Measurements from ENCODE around the gene ZCCHC2. TPM values are rescaled to one million over a fixed set of nuclear protein-coding genes. Genes with fewer than 3 reads are reported as not detected.

The ZCCHC2 gene
- total RNA-seq, 1 donor from 2014 or later: 7.3 TPM

GRCh38 chr18:62512532-62512931, 10.3 kb upstream of the ZCCHC2 start:
- no peak for ATAC-seq

GRCh38 chr18:62512996-62513395, 9.8 kb upstream of the ZCCHC2 start:
- ATAC-seq: peak; percentile 70

- ATAC-seq: no peak
Measured at GRCh38 chr18:62514570-62514969, 8.3 kb upstream of the ZCCHC2 start.

GRCh38 chr18:62516242-62516641, 6.6 kb upstream of the ZCCHC2 start:
- ATAC-seq: peak; percentile 35

- ATAC-seq: no peak
Measured at GRCh38 chr18:62518460-62519375, 4.1 kb upstream of the ZCCHC2 start.

- ATAC-seq: no peak
Measured at GRCh38 chr18:62519684-62520083, 3.1 kb upstream of the ZCCHC2 start.

- ATAC-seq: no peak
Measured at GRCh38 chr18:62521082-62521481, 1.7 kb upstream of the ZCCHC2 start.

DNA sequence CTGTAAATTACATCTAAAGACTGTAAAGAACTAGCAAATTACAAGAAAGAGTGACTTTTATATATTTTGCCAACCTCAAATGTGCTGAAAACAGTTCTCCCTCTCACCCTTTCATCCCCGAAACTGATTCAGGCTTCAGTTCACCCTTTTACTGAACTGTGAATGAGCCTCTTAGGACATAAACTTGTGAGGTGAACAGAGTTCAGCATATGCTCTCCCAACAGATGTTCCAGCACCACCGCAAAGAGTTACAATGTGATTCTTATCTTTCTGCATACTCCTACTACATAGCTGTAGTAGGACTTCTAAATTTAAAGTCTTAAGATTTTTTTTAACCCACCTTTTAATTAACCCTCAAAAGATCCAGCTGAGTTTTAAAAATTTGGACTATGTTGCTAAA, 1.2 kb upstream of the ZCCHC2 start:
- ATAC-seq: no peak

- ATAC-seq: peak; percentile 3
Measured at GRCh38 chr18:62522178-62522503, 684 bp upstream of the ZCCHC2 start.

- ATAC-seq: no peak
Measured at GRCh38 chr18:62523255-62523588, 397 bp downstream of the ZCCHC2 start.

DNA sequence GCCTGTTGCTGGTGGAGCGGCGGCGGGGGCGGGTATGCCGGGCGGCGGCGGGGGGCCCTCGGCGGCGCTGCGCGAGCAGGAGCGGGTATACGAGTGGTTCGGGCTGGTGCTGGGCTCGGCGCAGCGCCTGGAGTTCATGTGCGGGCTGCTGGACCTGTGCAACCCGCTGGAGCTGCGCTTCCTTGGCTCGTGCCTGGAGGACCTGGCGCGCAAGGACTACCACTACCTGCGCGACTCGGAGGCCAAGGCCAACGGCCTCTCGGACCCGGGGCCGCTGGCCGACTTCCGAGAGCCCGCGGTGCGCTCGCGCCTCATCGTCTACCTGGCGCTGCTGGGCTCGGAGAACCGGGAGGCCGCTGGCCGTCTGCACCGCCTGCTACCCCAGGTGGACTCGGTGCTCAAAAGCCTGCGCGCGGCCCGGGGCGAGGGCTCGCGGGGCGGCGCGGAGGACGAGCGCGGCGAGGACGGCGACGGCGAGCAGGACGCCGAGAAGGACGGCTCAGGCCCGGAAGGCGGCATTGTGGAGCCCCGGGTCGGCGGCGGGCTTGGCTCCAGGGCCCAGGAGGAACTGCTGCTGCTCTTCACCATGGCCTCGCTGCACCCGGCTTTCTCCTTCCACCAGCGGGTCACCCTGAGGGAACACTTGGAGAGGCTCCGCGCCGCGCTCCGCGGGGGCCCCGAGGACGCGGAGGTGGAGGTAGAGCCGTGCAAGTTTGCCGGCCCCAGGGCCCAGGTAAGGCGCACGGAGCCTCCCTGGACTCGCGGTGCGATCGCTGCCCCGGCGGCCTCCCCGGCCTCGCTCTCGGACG, 1.0 kb downstream of the ZCCHC2 start:
- peak; percentile 21 for ATAC-seq

DNA sequence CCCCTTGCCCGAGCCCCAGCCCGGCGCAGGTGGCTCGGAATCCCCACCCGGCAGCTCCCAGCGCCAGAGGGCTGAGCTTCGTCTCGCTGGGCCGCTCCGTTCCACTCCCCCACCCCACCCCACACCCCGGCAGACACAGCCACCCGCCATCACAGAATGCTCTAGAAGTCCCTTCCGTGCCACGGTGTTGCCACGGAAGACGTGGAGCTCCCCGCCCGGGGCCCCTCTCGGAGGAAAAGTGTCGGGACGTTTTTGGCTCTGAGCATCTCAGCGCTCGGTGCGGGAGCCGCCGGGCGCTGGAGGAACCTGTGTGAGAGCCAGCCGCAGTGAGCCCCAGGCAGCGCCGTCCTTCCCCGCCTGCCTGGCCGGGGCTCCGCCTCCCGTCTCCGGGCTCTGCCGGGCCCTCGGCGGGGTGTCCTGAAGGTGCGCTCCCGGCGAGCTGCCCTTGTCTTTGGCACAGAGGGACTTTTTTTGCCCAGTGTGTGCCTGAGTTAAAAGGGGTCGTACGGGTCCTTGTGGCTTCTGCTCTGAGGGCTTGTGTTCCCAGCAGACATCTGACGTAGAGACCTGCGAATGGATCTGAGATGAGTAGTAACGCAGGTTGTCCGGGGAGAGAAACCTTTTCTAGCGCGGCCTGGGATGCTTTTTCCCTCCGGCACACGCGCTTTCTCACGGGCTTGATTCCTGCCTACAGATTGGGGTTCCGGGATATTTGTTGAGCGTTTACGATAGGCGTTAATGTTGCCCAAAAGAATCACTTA, 1.8 kb downstream of the ZCCHC2 start:
- peak; percentile 36 for ATAC-seq

DNA sequence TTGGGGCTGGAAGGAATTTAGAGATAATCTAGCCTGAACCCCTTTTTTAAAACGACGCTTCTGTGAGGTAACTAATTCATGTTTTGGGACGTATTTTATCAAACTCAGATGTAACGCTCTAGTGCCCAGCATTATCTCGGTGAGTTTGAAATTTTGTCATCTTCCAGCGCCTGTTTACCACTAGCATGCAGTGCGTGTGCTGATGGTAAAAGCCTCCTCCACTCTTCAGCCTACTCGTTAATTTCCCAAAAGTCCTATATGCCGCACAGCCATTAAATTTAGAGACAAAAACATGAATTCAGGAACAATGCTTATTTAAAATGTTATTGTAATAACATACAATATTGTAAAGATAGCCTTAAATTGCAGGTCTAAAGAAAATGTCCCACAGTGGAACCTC, 2.8 kb downstream of the ZCCHC2 start:
- no peak for ATAC-seq

- peak; percentile 35 for ATAC-seq
Measured at GRCh38 chr18:62526098-62527025, 3.5 kb downstream of the ZCCHC2 start.

DNA sequence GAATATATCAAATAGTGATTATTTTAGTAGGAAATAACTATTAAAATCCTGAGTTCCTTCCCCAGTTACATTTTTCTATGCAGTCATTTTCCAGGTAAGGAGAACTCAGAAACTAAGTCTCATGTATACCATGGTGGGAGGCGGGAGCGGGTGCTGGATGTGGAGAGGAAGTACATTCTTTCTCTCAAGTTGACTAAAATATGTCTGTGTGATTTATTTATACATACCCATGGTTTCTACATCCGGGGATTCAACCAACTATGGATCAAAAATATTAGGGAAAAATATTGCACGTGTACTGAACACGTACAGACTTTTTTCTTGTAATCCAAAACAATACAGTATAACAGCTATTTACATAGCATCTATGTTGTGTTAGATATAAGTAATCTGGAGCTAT, 6.8 kb downstream of the ZCCHC2 start:
- no peak for ATAC-seq

GRCh38 chr18:62531078-62531477, 8.3 kb downstream of the ZCCHC2 start:
- no peak for ATAC-seq

- ATAC-seq: no peak
Measured at GRCh38 chr18:62531931-62532330, 9.1 kb downstream of the ZCCHC2 start.

GRCh38 chr18:62536005-62536404, 13.2 kb downstream of the ZCCHC2 start:
- no peak for ATAC-seq

GRCh38 chr18:62537042-62537894, 14.4 kb downstream of the ZCCHC2 start:
- ATAC-seq: no peak

- peak; percentile 60 for ATAC-seq
Measured at GRCh38 chr18:62537946-62538345, 15.1 kb downstream of the ZCCHC2 start.

DNA sequence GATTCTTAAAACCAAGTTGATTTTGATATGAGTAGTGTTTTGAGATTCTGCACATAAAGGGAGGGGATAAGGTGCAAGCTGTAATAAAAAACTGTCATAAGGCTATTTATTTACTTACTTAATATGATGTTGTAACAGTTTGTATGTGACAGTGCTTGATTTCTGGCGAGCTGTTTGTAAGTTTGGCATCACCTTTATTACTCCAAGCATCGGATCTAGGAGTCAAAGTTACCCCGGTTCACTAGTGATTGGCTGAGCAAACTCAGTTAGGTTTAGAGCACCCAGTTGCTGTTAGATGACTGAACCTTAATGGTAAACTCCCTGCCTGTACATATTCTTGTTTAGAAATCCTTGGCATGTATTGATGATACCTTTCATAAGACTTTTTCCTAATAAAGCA, 16.1 kb downstream of the ZCCHC2 start:
- ATAC-seq: no peak

All from esophagus mucosa (tissue), 1 donor.